A673 (cell line): ENCODE measurements around the gene FXN.

Source experiments
- EZH2 ChIP-seq: fragments of 200-600 bp; sonication (generic); IDR thresholded peaks from 2 replicates; pipeline ENCODE4 v1.6.1; 2017; ENCODE audit warnings: borderline replicate concordance, low read depth, mild to moderate bottlenecking, mixed read lengths, antibody characterized with exemption, low read length; ENCODE audit not compliant: poor library complexity, severe bottlenecking
- TF ChIP-seq, protein P1 (sequence below): fragments of 300-800, 200-600 bp; sonication (generic); conservative IDR thresholded peaks from 2 replicates; pipeline ENCODE4 v1.5.1; 2017; ENCODE audit warnings: low read depth, mild to moderate bottlenecking, antibody characterized with exemption, low read length, moderate library complexity, mixed read lengths

DNA sequence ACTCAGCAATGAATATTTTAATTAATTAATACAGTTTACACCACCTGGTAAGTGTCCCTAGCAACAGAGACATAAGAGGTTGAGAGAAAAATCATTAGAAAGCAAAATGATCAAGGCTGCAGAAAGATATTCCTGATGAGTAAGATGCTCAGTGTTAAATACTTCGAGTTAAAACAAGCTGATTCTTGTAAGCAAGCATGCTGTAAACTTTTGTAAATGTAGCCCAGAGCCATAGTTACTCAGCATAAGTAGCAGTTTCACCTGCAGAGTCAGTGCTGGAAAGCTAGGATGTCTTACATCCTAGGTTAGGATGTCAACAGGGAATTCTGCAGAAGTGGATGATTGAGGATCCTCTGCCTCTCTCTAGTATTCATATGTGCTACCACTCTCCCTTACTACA is 25.8 kb upstream of the FXN start:
- TF ChIP-seq EZH2, result no peak
- TF ChIP-seq, protein P1, sequence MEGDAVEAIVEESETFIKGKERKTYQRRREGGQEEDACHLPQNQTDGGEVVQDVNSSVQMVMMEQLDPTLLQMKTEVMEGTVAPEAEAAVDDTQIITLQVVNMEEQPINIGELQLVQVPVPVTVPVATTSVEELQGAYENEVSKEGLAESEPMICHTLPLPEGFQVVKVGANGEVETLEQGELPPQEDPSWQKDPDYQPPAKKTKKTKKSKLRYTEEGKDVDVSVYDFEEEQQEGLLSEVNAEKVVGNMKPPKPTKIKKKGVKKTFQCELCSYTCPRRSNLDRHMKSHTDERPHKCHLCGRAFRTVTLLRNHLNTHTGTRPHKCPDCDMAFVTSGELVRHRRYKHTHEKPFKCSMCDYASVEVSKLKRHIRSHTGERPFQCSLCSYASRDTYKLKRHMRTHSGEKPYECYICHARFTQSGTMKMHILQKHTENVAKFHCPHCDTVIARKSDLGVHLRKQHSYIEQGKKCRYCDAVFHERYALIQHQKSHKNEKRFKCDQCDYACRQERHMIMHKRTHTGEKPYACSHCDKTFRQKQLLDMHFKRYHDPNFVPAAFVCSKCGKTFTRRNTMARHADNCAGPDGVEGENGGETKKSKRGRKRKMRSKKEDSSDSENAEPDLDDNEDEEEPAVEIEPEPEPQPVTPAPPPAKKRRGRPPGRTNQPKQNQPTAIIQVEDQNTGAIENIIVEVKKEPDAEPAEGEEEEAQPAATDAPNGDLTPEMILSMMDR, result no peak
